ENCODE results near the gene NHSL2.

- TF ChIP-seq SUZ12 (IDR thresholded peaks at IDR 0.05; ENCODE audit: extremely low read depth, insufficient read depth, insufficient read length), result no peak
- no peak for TF ChIP-seq ZNF274 (IDR thresholded peaks at IDR 0.05; ENCODE audit: low read depth, low read length)
- TF ChIP-seq YY1 (IDR thresholded peaks at IDR 0.05; ENCODE audit: insufficient read depth, insufficient read length), result no peak
Measured at GRCh38 chrX:72121383-72121782, 210.7 kb downstream of the NHSL2 start.

Measured in NT2/D1 (cell line).